Measurements from ENCODE around the gene SPATA31E1.
"Not testable (repeated sequence)": the region's sequence is repeated elsewhere in the genome, so short reads cannot be mapped to it uniquely, and the experiment has no call there.

SPATA31E1 gene

DNA sequence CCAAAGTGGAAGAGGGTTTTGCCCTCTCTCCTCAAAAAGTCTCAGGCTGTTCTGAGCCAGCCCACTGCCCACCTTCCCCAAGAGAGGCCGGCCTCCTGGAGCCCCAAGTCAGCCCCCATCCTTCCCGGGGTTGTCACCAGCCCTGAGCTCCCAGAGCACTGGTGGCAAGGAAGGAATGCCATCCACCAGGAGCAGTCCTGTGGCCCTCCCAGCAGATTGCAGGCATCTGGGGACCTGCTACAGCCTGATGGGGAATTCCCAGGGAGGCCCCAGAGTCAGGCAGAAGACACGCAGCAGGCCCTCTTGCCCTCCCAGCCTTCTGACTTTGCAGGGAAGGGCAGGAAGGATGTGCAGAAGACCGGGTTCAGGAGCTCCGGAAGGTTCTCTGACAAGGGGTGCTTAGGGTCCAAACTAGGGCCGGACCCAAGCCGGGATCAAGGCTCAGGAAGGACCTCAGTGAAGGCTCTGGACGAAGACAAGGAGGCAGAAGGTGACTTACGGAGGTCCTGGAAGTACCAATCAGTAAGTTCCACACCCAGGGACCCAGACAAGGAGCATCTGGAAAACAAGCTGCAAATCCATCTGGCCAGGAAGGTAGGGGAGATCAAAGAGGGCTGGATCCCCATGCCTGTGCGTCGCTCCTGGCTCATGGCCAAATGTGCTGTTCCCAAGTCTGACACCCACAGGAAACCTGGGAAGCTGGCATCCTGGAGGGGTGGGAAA, 3.7 kb downstream of the SPATA31E1 start:
- no peak for DNase-seq

DNA sequence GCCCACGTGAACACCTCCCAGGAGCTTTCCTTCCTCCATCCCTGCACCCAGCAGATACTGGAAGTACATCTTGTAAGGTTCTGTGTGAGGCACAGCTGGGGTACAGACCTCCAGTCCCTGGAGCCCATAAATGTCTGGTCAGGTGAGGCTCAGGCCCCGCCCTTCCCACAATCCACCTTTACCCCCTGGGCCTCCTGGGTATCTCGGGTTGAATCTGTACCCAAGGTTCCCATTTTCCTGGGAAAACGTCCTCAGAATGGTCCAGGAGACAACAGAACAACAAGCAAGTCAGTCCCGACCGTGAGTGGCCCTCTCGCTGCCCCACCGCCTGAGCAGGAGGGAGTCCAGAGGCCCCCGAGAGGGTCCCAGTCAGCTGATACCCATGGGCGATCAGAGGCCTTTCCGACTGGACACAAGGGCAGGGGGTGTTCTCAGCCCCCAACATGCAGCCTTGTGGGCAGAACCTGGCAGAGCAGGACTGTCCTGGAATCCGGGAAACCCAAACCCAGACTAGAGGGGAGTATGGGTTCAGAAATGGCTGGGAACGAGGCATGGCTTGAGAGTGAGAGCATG, 4.3 kb downstream of the SPATA31E1 start:
- no peak for DNase-seq

DNA sequence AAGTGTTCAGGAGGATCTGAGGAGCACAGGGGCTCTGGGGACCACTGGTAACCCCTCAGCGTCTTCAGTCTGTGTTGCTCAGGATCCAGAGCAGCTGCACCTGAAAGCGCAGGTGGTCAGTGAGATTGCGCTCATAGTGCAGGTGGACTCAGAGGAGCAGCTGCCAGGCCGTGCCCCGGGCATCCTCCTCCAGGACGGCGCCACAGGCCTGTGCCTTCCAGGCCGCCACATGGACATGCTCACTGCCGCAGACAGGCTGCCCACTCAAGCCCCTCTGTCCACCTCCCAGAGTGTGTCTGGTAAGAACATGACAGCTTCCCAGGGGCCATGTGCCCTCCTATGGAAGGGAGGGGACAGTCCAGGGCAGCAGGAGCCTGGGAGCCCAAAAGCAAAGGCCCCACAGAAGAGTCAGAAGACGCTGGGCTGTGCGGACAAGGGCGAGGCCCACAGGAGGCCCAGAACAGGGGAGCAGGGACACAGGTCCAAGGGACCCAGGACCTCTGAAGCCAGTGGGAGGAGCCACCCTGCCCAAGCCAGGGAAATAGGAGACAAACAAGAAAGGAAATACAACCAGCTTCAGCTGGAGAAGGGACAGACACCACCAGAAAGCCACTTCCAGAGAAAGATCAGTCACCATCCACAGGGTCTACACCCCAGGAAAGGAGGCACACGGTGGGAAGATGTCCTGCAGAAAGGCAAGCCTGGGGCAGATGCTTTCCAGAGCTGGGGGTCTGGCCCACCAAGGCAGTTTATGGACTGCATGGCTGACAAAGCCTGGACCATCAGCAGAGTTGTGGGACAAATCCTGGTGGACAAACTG, 5.2 kb downstream of the SPATA31E1 start:
- DNase-seq: no peak

DNA sequence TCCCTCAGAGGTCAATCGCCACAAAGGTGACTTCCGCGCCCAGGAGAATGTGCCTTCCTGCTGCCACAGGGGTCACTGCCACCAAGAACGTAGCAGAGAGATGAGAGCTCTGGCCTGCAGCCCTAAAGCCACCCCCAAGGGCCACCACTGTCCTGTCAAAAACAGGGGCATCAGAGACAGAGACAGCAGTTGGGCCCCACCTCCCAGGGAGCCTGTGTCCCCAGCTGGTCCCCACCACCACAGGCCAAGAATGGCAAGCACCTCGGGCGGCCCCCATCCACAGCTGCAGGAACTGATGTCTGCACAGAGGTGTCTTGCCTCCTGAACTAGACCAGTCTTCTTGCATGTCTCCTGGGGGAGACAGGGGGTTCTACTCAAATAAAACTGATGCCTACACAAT, 5.8 kb downstream of the SPATA31E1 start:
- DNase-seq: no peak

DNA sequence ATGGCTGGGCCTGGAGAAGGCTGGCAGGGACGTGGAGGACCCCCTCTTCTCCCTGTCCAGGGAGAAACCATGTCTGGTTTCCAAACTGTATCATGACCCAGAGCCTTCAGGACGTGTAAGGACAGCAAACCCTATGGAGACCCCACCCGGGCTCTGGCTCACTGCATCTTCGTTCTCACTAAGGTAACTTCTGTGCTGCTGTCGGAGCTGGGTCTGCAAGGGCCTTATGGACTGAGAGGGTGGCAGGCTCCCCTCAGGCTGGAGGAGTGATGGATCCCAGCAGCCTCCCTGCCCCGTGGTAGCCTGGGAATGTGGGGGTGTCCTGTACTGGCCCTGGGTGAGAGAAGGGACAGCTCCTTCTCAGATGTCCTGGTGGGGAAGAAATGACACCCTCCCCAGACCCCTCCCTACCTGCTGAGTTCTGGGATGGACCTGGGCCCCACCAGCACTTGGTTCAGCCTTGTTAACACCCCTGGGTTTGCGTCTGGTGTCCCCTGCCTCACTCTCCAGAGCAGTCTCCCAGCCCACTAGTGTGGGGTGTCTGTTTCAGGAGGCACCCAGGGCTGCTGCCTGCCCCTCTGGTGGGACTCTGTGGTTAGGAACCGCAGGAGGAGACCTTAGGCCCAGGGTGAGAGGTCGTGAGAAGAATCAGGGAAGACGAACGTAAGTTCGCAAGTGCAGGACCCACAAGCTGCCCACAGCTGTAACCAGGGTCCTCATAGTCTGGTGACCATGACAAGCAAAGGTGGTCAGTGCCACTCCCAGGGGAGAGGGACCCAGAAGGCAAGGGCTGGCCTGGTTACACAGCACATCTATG, 6.6 kb downstream of the SPATA31E1 start:
- no peak for DNase-seq

DNA sequence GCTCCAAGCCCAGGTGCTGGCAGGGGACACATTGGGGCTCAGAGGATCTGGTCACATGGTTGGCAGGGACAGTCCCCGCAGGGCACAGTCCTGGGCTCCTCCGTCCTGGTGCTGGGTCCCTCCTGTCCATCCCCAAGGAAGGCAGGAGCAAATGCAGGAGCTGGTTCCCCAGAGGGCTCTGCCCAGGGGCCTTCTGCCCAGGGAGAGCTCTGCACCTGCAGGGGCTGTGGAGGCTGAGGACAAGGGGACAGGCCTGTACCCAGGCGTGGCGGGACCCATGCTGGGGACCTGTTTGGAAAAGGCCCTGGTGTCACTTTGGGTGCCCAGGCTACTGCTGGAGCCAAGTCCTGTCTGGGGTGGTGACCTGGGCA, 7.2 kb downstream of the SPATA31E1 start:
- DNase-seq: no peak

DNA sequence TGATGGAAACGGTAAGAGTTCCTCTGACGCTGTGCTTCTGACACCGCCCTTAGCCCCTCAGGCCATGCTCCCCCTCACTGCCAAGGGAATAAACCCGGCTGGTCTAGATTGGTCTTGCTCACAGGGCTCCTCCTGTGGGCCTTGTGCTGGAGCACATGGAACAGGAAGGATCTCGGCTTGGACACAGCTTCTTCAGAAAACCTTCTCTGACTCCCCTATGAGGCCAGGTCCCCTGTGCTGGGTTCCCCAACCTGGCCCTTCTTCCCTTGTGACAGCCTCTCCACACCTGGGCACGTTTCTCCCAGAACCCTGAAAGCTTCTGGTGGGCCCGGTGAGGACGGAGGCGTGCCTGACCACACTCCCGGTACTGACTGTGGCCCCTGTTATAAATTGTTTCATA, 8.2 kb downstream of the SPATA31E1 start:
- DNase-seq: no peak

DNA sequence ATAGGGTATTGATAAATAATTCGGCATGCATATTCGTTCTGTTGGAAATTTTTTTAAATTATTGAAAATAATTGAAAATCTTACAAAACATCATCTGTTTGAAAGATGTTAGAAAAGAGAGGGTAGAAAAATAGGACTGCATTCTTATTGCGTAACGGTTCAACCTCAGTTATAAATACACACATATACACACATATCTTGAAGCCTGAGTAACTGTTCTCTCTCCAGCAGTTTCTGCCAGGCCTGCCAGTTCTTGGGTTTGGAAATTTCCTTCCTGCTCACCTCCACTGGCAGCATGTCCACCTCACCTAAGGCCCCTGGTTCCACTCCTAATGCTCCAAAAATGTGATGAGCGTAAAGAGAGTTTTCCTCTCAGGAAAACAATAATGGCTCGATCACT, 9.1 kb downstream of the SPATA31E1 start:
- DNase-seq: no peak

DNA sequence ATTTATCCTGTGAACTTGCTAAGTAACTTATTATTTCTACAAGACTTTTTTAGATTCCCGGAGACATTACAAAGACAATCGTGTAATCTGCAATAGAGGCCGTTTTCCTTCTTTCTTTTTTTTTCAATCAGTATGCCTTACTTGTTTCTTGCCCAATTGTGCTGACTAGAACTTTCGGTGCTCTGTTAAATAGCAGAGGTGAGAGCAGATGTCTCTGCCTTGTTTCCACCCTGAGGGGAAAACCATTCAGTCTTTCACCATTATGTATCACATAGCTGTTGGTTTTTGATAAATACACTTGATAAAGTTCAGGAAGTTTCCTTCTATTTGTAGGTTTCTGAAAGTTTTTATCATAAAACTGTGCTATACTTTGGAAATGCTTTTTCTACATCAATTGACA, 10.3 kb downstream of the SPATA31E1 start:
- no peak for DNase-seq

DNA sequence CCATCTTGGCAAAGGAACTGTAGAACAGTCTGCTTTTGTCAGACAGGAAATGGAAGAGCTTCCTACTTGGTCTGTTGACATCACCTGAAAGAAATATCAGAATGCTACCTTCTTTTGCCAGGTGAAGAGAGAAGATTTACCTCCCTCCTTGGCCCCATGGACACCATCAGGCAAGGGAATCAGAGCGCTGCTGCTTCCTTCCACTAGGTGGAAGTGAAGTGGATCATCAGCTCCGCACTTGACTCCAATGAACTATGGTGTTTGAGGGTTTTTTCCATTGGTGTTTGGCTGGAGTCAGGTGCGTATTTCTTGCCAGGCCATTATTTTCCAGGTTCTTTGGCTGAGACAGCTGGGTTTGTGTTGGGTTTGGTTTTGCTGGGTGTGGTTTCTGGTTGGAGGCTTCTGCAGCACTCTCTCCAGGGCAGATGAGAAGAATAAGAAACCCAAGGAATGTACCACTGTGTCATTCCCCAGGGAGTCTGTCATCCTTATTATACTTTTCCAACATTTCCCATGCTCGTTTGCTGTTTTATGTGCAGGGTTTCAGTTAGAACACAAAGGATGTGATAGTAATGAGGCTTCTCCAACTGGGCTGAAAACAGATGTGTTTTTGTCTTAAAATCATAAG, 12.4 kb downstream of the SPATA31E1 start:
- no peak for DNase-seq

DNA sequence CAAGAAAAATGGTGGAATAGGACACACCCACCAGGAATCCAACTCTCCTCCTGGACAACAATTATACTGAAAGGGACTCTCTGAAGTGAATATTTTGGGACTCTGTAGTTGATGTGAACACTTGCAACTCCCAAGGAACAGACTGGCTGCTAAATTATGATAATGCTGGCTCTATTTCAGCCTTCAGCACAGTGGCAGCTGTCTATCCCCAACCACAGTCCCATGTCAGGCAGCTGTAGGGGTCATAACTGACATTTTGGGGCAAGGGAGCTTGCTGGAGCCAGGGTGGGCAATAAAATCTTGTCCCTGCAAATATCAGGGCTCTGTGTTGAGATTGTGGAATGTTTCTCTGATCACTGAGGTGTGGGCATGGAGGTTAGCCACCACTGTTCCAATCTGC, 14.2 kb downstream of the SPATA31E1 start:
- DNase-seq: no peak

DNA sequence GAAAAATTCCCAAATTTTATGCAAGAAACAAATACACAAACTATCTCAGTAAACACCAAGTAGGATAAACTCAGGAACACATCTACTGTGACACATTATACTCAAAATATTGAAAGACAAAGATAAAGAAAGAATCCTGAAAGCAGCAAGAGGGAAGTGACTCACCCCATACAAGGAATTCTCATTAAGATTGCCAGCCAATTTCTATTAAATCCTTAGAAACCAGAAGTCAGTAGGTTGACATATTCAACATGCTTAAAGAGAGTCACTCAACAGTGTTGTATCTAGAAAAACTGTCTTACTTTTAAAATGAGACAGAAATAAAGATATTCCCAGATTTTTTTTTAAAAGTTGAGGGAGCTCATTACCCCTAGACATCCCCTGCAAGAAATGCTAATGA, 15.5 kb downstream of the SPATA31E1 start:
- no peak for DNase-seq

DNA sequence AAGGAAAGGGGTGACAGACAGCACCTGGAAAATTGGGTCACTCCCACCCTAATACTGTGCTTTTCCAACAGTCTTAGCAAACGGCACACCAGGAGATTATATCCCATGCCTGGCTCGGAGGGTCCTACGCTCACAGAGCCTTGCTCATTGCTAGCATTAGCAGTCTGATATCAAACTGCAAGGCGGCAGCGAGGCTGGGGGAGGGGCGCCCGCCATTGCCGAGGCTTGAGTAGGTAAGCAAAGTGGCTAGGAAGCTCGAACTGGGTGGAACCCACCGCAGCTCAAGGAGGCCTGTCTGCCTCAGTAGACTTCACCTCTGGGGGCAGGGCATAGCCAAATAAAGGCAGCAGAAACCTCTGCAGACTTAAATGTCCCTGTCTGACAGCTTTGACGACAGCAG, 19.7 kb downstream of the SPATA31E1 start:
- DNase-seq: not testable (repeated sequence)

DNA sequence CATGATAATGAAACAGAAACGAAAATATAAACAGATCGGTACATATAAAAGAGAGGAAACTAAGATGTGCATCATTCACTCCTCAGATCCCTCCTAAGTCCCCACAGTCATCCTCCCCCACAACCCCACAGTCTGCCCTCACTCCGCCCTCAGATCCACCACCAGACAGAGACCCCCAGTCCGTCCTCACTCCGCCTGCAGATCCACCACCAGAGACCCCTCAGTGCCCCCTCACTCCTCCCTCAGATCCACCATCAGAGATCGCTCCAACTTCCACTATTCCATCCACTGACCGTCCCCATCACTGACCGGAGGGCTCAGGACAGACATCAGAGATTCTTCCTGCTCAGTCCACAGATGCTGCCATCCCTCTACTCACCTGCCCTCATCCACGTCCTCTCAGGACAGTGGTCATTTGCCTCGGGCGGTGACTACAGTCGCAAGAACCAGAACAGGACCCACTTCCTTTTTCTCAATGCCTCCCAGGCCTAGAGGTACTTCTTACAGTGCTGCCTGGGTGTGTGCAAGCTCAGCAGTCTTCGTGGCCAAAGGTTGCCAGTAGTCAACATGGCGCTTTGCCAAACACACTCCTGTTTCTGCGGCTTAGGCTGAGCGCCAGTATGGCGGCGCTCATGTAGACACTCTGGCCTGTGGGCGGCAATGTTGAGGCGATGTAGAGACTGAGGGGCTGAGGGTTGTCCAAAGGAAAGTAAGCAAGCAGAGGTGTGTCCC, 26.8 kb downstream of the SPATA31E1 start:
- no peak for DNase-seq

DNA sequence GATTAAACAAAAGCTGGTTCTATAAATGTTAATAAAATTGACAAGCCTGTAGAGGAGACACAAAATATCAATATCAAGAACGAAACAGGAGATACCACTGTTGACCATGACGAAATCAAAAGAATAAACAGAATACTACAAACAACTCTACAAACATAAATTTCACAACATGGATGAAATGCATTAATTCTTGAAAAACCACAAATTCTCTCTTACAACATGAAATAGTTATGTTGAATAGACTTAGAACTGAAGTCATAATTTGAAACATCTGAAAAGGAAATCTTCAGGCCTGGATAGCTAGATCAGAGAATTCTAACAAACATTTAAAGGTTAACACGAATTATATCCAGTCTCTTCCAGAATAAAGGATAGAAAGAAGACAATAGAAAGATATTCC, 28.1 kb downstream of the SPATA31E1 start:
- no peak for DNase-seq

DNA sequence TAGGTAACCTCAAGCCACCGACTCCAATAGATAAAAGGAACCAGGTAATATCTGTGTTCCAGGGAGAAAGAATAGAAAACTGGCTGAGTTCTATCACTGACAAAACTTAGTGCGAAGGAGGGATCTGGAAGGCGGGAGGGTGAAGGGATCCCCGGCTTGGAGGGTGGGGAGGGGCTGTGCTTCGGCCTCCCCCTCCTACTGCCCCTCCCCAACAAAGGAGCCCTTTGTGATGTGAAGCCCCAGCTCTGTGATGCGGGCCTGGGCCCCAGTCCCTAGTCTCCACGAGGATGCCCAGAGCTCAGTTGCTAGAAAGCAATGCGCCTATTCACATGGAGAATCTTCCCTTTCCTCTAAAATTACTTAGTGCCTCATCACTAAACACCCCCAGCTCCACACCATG, 35.0 kb downstream of the SPATA31E1 start, which contains the start of gene SPATA31C1:
Gene SPATA31C1, plus strand, starts transcription at position 301 of the 400 bp plus-strand sequence.
- DNase-seq: not testable (repeated sequence)

DNA sequence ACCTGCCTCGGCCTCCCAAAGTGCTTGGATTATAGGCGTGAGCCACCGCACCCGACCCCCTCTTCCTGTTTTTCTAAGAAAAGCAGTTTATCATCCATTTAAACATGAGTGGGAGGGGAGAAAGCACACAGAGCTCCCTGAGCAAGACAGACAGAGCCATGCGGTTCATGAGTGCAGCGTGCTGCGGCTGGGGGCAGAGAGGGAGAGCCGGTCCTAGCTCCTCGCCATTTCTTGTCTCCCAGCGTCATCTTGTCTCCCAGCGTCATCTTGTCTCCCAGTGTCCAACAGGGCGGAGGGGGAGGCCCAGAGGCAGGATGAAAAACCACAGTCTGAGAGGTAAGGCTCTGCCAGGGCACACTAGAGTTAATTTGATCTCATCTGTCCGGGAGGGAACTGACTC, 36.3 kb downstream of the SPATA31E1 start:
- not testable (repeated sequence) for DNase-seq

DNA sequence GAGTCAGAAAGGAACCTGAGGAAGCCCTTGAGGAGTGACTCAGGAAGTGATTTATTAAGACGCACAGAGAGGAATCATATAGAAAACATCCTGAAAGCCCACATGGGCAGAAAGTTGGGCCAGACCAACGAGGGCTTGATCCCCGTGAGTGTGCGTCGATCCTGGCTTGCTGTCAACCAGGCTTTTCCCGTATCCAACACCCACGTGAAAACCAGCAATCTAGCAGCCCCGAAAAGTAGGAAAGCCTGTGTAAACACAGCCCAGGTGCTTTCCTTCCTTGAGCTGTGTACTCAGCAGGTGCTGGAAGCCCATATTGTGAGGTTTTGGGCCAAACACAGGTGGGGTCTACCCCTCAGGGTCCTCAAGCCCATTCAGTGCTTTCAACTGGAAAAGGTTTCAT, 38.9 kb downstream of the SPATA31E1 start:
- DNase-seq: not testable (repeated sequence)

DNA sequence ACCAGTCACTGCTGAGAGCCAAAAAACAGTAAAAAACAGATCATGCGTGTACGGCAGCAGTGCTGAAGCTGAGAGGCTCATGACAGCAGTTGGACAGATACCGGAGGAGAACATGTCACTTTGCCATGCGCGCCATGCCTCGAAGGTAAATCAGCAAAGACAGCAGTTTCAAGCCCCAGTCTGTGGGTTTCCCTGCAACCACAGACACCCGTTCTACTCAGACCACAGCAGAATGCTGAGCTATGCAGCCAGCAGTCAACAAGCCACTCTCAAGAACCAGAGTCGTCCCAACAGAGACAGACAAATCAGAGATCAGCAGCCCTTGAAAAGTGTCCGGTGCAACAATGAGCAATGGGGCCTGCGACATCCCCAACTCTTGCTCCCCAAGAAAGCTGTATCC, 40.3 kb downstream of the SPATA31E1 start:
- DNase-seq: not testable (repeated sequence)

DNA sequence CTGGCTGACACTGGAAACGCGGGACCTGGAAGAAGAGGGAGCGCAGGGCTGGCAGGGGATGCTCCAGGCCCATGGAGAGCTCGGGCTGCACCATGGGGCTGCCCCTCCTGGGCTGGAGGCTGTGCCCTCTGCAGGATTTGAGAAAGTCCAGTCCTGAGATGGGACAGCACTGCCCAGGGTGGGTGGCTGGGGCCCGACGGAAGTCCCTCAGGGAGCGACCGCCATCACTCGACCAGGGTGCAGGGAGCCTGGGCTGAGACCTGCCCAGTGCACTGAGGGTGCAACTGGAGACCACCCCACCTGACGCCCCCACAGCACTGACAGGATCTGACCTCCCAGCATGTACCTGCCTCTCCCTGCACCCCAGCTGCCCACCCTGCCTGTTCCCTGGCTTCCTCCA, 42.2 kb downstream of the SPATA31E1 start:
- DNase-seq: not testable (repeated sequence)

DNA sequence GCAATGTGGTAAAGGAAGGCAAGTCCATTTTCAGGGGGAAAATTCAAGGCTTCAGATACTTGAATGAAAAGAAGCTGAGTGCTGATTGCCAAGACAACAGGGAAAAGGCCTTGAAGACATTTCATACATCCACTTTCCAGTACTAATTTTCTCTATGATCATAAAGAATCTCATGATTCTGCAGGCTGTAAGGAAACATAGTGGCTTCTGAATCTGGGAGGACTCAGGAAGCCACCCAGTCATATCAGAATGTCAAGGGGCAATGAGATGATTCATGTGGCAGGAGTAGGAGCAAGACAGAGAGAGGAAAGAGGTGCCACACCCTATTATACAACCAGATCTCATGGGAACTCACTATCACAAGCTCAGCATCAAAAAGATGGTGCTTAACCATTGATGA, 46.5 kb downstream of the SPATA31E1 start:
- DNase-seq: not testable (repeated sequence)

DNA sequence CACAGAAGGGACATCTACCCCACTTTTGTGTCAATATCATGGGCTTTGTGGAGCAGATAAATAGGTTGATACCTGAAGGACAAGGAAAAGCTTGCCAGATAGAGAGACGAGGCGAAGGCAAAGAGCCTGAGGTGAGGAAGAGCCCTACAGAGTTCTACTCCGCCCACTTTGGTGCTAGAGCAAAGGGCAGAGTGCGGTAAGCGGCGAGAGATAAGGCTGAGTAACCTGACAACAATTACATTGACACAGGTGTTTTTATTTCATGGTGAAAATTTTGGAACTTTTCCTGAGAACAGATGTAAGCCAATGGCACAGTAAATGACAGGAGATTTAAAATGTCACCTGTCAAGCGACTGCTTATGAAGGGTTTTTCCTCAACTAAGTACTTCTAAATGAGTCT, 51.8 kb downstream of the SPATA31E1 start:
- DNase-seq: not testable (repeated sequence)

All from activated CD4-positive, alpha-beta T cell treated with anti-CD3 and anti-CD28 coated beads, Interleukin-2, amount 50 U/mL, for 1 hour (primary cell).